NK-92 treated with Interleukin-12 subunit alpha and Interleukin-12 subunit beta, amount 100 ng/mL, for 24 hours (cell line): ENCODE results near the gene CHPT1.
"Not testable (repeated sequence)": the region's sequence is repeated elsewhere in the genome, so short reads cannot be mapped to it uniquely, and the experiment has no call there.

ENCODE experiments used
- DNase-seq: peaks from one replicate; lab custom pipeline; 2025; lab: John Stamatoyannopoulos, UW

The CHPT1 gene

DNA sequence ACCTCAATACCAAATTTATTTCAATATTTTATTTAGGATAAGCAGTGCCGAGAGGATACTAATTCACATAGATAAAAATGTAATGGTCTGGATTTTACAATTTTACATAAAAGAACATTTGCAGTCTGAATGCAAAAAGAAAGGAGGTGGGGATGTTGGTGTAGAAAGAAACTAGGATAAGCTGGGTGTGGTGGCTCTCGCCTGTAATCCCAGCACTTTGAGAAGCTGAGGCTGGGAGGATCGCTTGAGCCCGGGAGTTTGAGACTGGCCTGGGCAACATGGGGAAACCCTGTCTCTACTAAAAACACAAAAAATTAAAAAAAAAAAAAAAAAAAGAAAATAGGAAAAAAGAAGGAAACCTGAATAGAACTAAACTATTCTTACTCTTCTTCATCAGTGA is 25.0 kb downstream of the CHPT1 start:
- no peak for DNase-seq

DNA sequence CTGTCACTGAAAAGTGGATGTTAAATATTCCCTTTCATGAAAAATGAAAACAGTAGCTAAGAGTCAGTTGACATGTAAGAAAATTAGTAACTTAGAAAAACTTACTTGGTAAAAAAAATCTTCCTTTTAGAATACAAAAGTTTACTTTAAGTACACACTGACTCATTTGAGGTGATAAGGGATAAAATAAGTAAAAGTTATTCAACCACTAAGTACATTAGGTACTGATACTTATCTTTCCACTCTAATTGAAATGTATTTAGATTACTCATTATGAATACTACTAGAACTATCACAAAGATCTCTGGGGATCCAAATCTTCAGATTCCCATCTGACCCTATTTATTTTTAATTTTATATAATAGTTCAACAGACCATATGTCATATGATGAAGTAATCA is 29.7 kb downstream of the CHPT1 start:
- no peak for DNase-seq

DNA sequence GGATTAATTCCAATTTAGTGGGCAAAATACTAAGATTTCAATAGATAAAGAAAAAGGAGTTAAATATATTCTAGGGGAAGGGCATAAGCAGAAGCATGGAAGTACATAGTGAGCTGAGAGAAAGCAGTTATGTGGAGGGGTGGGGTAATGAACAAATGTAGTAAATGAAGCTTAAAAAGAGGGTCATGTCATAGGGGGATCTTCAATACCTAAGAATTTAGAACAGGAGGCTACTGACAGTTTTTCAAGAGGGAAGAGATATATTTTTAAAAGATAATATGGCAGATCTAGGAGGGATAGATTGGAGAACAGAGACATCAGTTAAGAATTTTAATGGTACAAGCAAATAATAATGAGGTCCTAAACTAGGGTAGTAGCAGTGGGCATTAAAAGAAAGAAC is 32.4 kb downstream of the CHPT1 start:
- DNase-seq: no peak

DNA sequence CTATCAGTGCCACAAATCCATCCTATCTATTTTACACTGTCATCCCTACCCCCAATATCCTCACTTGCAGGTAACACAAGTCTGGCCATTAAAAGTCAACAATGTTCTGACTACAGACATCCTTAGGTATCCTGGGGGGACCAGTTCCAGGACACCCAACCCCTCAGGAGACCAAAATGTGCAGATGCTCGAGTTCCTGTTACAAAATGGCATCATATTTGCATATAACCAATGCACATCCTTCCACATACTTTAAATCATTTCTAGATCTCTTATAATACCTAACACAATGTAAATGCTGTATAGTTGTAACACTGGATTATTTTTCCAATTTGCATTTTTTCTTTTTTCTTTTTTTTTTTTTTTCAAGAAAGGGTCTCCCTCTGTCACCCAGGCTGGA is 34.9 kb downstream of the CHPT1 start:
- DNase-seq: no peak

GRCh38 chr12:101733166-101733565 is 35.7 kb downstream of the CHPT1 start:
- DNase-seq: no peak

DNA sequence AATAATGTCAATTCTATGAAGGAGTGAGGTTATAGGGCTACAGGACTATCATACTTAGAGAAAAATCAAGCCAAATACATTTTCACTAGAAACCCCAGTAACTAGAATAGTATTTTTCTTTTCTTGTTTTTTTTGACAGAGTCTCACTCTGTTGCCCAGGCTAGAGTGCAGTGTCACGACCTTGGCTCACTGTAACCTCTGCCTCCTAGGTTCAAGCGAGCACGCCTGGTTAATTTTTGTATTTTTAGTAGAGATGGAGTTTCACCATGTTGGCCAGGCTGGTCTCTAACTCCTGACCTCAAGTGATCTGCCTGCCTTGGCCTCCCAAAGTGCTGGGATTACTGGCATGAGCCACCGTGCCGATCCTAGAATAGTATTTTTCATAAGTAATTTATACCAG is 37.0 kb downstream of the CHPT1 start:
- DNase-seq: not testable (repeated sequence)

- DNase-seq: no peak
These were observed 40.0 kb downstream of the CHPT1 start for GRCh38 chr12:101737476-101737875.

DNA sequence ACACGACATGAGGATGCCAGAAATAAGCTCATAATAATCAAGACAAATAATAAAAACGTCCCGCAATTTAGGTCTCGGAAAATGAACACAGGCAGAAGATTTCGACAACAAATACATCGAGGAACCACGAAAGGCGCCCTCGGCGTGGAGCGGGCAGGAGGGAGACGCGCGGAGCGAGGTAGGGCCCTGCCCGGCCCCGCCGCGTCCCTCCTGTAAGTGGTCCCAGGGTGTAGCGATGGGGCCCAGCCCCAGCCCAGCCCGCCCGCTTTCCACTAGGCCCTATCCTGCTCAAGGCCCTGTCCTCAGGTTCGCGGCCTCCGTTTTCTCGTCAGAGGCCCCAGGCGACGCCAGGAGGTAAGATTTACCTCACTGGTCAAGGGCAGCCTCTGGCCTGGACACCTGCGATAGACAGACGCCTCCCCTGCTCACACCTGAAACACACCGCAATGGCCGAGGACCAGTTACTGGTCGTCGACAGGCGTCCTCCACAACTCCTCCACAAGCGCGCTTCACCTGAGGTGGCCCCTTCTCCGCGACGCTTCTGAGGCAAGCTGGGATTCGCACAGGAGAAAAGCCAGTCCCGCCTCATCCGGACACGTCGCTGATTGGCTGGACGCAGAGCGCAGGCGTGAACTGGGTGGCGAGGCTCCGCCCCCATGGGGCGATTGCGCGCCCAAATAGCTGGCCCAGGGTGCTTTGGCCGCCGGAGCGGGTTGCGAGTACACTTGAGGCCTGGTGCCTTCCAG is 41.7 kb downstream of the CHPT1 start, which contains the start of gene SYCP3:
Gene SYCP3 (minus strand): TSS at position 543 of the 746 bp plus-strand sequence. CDS start 1,527 bp downstream, outside the sequence.
- no peak for DNase-seq

DNA sequence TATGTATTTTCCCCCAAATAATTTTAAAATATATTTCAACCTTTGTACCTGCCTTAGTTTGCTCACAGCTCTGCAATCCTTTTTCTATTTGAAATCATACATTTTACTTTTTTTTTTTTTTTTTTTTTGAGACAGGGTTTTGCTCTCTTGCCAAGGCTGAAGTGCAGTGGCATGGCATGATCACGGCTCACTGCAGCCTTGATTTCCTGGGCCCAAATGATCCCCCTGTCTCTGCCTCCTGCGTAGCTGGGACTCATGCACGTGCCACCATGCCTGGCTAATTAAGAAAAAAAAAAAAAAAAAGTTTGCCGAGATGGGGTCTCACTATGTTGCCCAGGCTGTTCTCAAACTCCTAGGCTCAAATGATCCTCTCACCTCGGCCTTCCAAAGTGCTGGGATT is 43.1 kb downstream of the CHPT1 start:
- no peak for DNase-seq

- DNase-seq: no peak
These were observed 43.5 kb downstream of the CHPT1 start for GRCh38 chr12:101740980-101741379.

- no peak for DNase-seq
These were observed 45.8 kb downstream of the CHPT1 start for GRCh38 chr12:101743242-101743641.

DNA sequence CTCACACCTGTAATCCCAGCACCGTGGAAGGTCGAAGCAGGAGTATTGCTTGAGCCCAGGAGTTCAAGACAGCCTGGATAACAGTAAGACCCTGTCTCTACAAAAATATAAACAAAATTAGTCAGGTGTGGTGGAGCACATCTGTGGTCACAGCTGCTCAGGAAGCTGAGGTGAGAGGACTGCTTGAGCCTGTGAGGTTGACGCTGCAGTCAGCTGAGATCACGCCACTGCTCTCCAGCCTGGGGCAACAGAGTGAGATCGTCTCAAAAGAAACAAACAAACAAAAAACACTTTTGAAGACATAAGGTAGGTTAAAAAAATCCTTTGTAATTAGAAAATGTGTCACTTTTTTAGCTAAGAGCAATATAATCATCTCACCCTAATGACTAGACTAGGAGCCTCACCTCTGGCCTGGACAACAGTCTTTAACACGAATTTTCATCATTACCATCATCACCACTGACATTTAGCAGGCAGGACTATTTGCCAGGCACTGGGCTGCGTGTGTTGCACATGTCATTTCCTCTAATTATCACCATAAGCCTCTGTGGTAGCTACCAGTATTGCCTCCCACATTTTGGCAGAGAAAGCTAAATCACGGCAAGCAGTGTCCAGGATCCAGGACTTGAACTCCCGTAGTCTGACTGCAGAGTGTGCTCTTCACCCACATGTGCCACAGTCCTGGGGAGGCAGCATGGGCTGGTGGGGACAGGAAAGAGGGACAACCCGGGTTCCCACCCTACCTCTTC is 46.5 kb downstream of the CHPT1 start:
- DNase-seq: peak; percentile 8

DNA sequence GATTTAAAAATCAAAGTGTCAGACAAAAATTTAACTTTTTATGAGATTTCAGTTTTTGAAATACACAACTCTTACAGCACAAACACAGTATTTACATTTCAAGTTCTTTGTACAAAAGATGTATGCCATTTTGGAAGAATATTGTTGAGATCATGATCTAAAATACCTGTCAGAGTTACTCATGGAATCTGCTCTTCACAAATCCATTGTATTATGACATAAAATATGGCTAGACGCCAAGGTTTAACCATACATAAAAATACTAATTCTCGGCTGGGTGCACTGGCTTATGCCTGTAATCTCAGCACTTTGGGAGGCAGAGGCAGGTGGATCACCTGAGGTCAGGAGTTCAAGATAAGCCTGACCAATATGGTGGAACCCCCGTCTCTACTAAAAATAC is 48.0 kb downstream of the CHPT1 start:
- no peak for DNase-seq

DNA sequence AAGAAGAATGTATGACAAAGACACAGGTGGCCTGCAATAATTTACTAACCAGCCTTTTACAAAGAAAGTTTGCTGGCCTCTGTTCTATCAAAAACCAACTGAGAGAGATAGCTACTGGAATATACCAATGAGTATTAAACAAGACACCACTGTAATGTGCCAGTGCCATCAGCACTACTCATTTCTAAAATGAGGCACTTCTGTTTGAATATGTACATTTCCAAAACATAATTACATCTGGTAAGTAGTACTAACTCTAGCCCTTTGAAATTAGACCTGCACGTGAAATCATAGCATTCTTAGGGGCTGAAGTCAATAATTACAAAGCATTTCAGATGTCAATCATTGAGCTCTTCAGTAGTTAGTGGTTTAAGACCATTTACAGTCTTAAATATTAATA is 48.8 kb downstream of the CHPT1 start:
- no peak for DNase-seq

DNA sequence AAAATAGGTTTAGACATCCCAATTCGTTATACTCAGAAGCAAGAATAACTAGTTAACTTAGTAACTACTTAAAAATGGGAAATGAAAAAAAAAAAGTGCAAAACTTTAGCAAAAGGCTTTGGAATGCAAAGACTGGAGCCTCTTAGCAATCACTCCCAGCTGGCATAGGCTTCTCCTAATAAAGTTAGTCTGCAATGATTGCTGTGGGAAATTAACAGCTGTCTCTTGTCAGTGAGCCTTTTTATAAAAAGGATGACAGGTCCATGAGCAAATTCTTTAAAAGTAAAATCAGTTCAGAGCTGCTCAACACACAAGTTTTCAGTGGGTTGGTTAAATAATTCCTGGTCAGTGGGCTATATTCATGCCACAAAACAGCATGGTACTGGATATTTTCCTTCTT is 49.2 kb downstream of the CHPT1 start:
- DNase-seq: no peak

DNA sequence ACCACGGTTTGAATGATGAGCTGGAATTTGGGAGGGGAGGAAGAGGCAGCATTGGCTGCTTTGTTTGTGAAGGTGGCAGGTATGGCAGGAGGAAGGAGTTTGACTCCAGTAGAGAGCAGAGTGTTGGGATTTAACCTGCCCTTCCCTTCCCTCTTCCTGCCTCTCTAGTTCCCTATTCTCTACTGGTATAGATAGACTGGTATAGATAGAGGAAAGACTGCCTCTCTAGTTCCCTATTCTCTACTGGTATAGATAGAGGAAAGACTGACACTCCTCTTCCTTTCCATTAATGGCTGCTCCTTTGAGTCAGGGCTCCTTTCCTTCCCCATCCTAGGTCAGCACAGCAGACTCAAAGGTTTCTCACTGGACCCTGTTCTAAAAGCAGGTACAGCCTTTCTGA is 50.3 kb downstream of the CHPT1 start:
- no peak for DNase-seq

DNA sequence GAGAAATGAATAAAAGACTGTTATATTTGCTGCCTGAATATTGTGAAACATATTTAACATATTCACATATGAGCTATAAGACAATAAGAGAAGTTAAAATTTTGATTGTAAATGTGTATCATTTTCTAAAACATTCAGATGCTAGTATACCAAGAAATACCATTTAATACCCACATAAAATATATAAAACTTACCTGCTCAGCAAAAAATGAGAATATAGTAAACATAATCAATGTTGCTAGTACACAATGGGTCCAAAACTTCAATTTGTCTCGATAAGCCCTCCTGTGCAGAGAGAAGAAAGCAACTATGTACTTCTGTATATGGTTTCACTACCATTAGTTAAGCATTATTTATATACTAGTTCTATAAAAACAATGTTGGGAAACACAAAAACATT is 51.5 kb downstream of the CHPT1 start:
- no peak for DNase-seq

DNA sequence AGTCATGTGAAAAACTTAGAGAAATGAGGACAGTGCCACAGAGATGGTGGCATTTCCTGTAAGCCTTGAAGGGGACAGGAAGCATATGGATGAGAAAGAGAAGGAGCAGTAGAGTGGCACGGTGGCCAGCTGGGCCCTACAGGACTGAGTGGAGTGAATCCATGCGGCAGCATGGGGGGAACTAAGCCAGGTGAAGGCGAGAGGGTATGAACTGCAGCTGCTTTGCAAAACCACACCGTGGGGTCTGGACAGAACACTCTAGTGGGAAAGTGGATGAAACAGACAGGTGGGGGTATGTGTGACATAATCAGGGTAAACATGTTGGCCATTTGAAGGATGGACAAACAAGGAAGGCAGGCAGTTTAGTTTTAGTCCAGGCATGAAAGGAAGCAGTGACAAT is 52.2 kb downstream of the CHPT1 start:
- no peak for DNase-seq

GRCh38 chr12:101750152-101750551 is 52.7 kb downstream of the CHPT1 start:
- no peak for DNase-seq

DNA sequence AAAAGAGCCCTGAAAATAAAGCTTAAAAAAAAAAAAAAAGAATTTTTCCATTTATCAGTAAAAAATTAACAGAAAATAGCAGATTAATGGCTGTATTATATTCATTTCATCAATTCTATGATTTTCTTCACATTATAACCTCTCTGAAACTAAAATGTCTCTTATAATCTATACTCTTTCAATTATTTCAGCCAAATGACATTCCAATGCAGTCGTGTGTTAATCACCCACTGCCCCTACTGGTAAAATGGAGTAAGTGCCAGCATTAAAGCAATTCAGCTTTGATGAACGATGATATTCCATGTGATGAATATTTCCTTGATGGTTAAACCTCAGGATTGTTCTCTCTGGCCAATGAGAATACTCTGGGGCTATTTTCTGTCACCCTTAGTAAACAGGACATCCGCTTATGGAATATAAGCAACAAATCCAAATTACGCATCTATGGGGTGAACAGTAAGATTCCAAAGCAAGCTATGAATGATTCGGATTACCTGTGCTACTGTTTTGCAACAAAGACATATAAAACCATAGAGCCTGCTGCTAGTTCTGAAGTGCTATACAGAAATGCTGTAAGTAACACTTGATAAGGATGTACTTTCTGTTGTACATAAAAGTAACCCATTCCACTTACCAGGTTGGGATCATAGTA is 62.1 kb downstream of the CHPT1 start:
- DNase-seq: no peak

DNA sequence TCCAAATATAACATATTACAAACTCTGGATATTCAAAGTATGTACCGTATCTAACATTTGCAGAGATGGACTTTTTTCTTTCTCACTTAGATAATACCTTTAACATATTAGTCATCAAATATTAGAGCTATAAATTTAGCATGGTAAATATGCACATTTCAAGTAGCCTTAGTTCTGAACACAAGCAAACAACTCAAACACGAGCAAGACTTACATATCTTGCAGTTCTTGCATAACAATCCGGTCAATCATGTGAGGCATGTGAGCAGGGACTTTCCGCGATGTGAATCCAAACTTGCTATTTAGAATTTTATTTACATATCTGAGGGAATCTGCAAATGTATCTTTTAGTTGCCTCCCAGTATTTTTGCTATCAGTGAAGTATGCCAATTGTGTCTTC is 63.9 kb downstream of the CHPT1 start:
- DNase-seq: no peak

GRCh38 chr12:101761781-101762180 is 64.3 kb downstream of the CHPT1 start:
- no peak for DNase-seq
